NT2/D1 (cell line): Measurements from ENCODE around the gene TMEM63C.

Experiments used
- DNase-seq: peaks from one replicate; pipeline ENCODE4 v3.0.0-alpha.2; 2011; ENCODE audit warnings: low read depth, low spot score
- H3K27me3 ChIP-seq: 2 replicates; pipeline ENCODE4 v1.6.0; 2011; ENCODE audit warnings: mild to moderate bottlenecking; ENCODE audit not compliant: insufficient read length, insufficient read depth
- H3K36me3 ChIP-seq: 2 replicates; pipeline ENCODE4 v1.6.1; 2011; ENCODE audit warnings: mild to moderate bottlenecking, low read length, mixed read lengths; ENCODE audit not compliant: insufficient read depth, insufficient read length
- H3K4me1 ChIP-seq: 2 replicates; pipeline ENCODE4 v1.5.1; 2011; ENCODE audit not compliant: insufficient read depth, insufficient read length
- H3K4me3 ChIP-seq: 2 replicates; pipeline ENCODE4 v1.5.1; 2011; ENCODE audit warnings: low read depth; ENCODE audit not compliant: insufficient read length
- H3K9ac ChIP-seq: 2 replicates; pipeline ENCODE4 v1.6.0; 2011; ENCODE audit warnings: low read depth; ENCODE audit not compliant: insufficient read length
- H3K9me3 ChIP-seq: 2 replicates; pipeline ENCODE4 v1.5.1; 2011; ENCODE audit warnings: mild to moderate bottlenecking, low read length; ENCODE audit not compliant: insufficient read depth
- SUZ12 ChIP-seq: IDR thresholded peaks from 2 replicates; pipeline ENCODE4 v1.6.1; 2011; ENCODE audit not compliant: insufficient read length, insufficient read depth; ENCODE audit errors: extremely low read depth
- YY1 ChIP-seq: IDR thresholded peaks from 2 replicates; pipeline ENCODE4 v1.6.1; 2011; ENCODE audit not compliant: insufficient read length, insufficient read depth
- ZNF274 ChIP-seq: IDR thresholded peaks from 2 replicates; pipeline ENCODE4 v1.6.1; 2011; ENCODE audit warnings: mild to moderate bottlenecking, low read depth, low read length

Gene TMEM63C

GRCh38 chr14:77180726-77181602 lies 634 bp upstream of the TMEM63C start:
- no peak for DNase-seq
- no peaks in the 10 kb centered on the region for H3K9me3 ChIP-seq

GRCh38 chr14:77183896-77184295 lies 2.3 kb downstream of the TMEM63C start:
- Histone ChIP-seq H3K9me3 (no peaks in the 10 kb centered on the region), H3K4me1 (peaks cover 16% of the 10 kb centered on the region), H3K36me3 (no peaks in the 10 kb centered on the region), H3K27me3 (no peaks in the 10 kb centered on the region), H3K9ac (no peak overlapping the region), H3K4me3 (no peak overlapping the region)
- TF ChIP-seq ZNF274, result no peak
- TF ChIP-seq YY1, result no peak
- TF ChIP-seq SUZ12, result no peak
- no peak for DNase-seq

More at GRCh38 chr14:77180726-77181602, 634 bp upstream of the TMEM63C start:
- no peaks in the 10 kb centered on the region for H3K36me3 ChIP-seq
- no peak overlapping the region for H3K9ac ChIP-seq
- no peaks in the 10 kb centered on the region for H3K27me3 ChIP-seq
- H3K4me1 ChIP-seq, result peaks cover 9% of the 10 kb centered on the region
- no peak for TF ChIP-seq SUZ12
- TF ChIP-seq YY1, result no peak
- TF ChIP-seq ZNF274, result no peak
- H3K4me3 ChIP-seq, result peak overlapping the region; percentile 1

- H3K36me3 ChIP-seq, result no peaks in the 10 kb centered on the region
- H3K27me3 ChIP-seq, result no peaks in the 10 kb centered on the region
- no peak overlapping the region for H3K4me3 ChIP-seq
- DNase-seq, result no peak
- no peak for TF ChIP-seq ZNF274
- TF ChIP-seq YY1, result no peak
- no peak for TF ChIP-seq SUZ12
- H3K9me3 ChIP-seq, result no peaks in the 10 kb centered on the region
- H3K4me1 ChIP-seq, result peaks cover 16% of the 10 kb centered on the region
- H3K9ac ChIP-seq, result no peak overlapping the region
Observed at GRCh38 chr14:77184396-77185092, 2.9 kb downstream of the TMEM63C start.

- Histone ChIP-seq H3K36me3 (no peaks in the 10 kb centered on the region), H3K9me3 (no peaks in the 10 kb centered on the region), H3K27me3 (no peaks in the 10 kb centered on the region), H3K4me3 (no peak overlapping the region), H3K9ac (no peak overlapping the region), H3K4me1 (peaks cover 16% of the 10 kb centered on the region)
- TF ChIP-seq ZNF274 (no peak), SUZ12 (no peak), YY1 (no peak)
- DNase-seq, result no peak
Observed at GRCh38 chr14:77185093-77185465, 3.5 kb downstream of the TMEM63C start.

- Histone ChIP-seq H3K9ac (peak overlapping the region; percentile 9), H3K36me3 (no peaks in the 10 kb centered on the region), H3K4me3 (no peak overlapping the region), H3K27me3 (no peaks in the 10 kb centered on the region), H3K4me1 (peaks cover 16% of the 10 kb centered on the region), H3K9me3 (no peaks in the 10 kb centered on the region)
- DNase-seq, result peak; percentile 23
- TF ChIP-seq ZNF274 (no peak), SUZ12 (no peak), YY1 (no peak)
Observed at GRCh38 chr14:77186911-77187648, 5.5 kb downstream of the TMEM63C start.

- Histone ChIP-seq H3K4me1 (peaks cover 16% of the 10 kb centered on the region), H3K4me3 (no peak overlapping the region), H3K9me3 (no peaks in the 10 kb centered on the region), H3K36me3 (no peaks in the 10 kb centered on the region), H3K27me3 (no peaks in the 10 kb centered on the region), H3K9ac (peak overlapping the region; percentile 9)
- no peak for DNase-seq
- TF ChIP-seq SUZ12 (no peak), YY1 (no peak), ZNF274 (no peak)
Observed at GRCh38 chr14:77187649-77188012, 6.0 kb downstream of the TMEM63C start.

- Histone ChIP-seq H3K9me3 (no peaks in the 10 kb centered on the region), H3K9ac (no peak overlapping the region), H3K4me3 (no peak overlapping the region), H3K36me3 (no peaks in the 10 kb centered on the region), H3K4me1 (peaks cover 16% of the 10 kb centered on the region), H3K27me3 (no peaks in the 10 kb centered on the region)
- DNase-seq, result no peak
- TF ChIP-seq ZNF274, result no peak
- TF ChIP-seq SUZ12, result no peak
- no peak for TF ChIP-seq YY1
Observed at GRCh38 chr14:77189479-77189878, 7.9 kb downstream of the TMEM63C start.
